A549 treated with CpdA at 1 μM for 4 hours (cell line): ENCODE results near the gene CD101. TPM values are rescaled to one million over a fixed set of nuclear protein-coding genes. Genes with fewer than 3 reads are reported as not detected.

Source experiments
- total RNA-seq: library from RNA; stranded (reverse); fragments of 200-300 nt; extraction: Qiagen RNA extraction; gene quantifications from 5 replicates; pipeline ENCODE4 v1.2.3, GENCODE V29; 2022; ENCODE audit warnings: low read depth

CD101 gene
- 0.19 to 0.60 TPM (median 0.36 TPM) in 5 replicates for total RNA-seq

GRCh38 chr1:117001254-117001927 is at the start of gene CD101:
CD101 (plus strand) TSS chr1:117001760; CDS start chr1:117001818, 58 bp downstream.

GRCh38 chr1:117059678-117060440 is 58.3 kb downstream of the CD101 start, which contains the start of gene TTF2:
TTF2 (plus strand) TSS chr1:117060326; CDS start chr1:117060347, 21 bp downstream.

Other genes starting within 250 kb of the CD101 start
- not detected in 5 replicates for gene CD2, start 247.3 kb upstream of the CD101 start, total RNA-seq
- 14.6 to 17.5 TPM (median 16.2 TPM) in 5 replicates for gene PTGFRN, start 91.8 kb upstream of the CD101 start, total RNA-seq
- gene TTF2, start 58.6 kb downstream of the CD101 start, total RNA-seq: 18.2 to 23.5 TPM (median 21.8 TPM) in 5 replicates
- gene TRIM45, start 120.0 kb downstream of the CD101 start, total RNA-seq: 0.97 to 1.7 TPM (median 1.3 TPM) in 5 replicates
- 0.06 to 0.25 TPM (median 0.08 TPM) in 4 of 5 replicates, not detected in the other for gene VTCN1, start 209.2 kb downstream of the CD101 start, total RNA-seq